HCT116 (cell line): ENCODE data around the gene PHYH.

Source experiments
- CBX3 ChIP-seq: IDR thresholded peaks from 2 replicates; pipeline ENCODE4 v1.6.1; 2012; ENCODE audit warnings: low read depth
- ELF1 ChIP-seq: IDR thresholded peaks from 2 replicates; pipeline ENCODE4 v1.6.1; 2012; ENCODE audit warnings: low read depth, borderline replicate concordance
- EZH2 ChIP-seq: fragments of 200-600 bp; sonication (generic); IDR thresholded peaks from 2 replicates; pipeline ENCODE4 v1.6.1; 2017; ENCODE audit warnings: antibody characterized with exemption, mixed run types
- POLR2A ChIP-seq: IDR thresholded peaks from 2 replicates; pipeline ENCODE4 v1.7.0; 2011; ENCODE audit warnings: borderline replicate concordance; ENCODE audit not compliant: insufficient read depth, insufficient read length; ENCODE audit errors: extremely low read depth
- POLR2AphosphoS5 ChIP-seq: IDR thresholded peaks from 2 replicates; pipeline ENCODE4 v1.6.1; 2011; ENCODE audit warnings: mild to moderate bottlenecking, low read depth, low read length, moderate library complexity
- RAD21 ChIP-seq: IDR thresholded peaks from 2 replicates; pipeline ENCODE4 v1.6.1; 2012; ENCODE audit warnings: low read depth, mild to moderate bottlenecking
- SRF ChIP-seq: IDR thresholded peaks from 2 replicates; pipeline ENCODE4 v1.6.1; 2012; ENCODE audit warnings: low read depth
- TCF7L2 ChIP-seq: IDR thresholded peaks from 2 replicates; pipeline ENCODE4 v1.7.0; 2011; ENCODE audit warnings: borderline replicate concordance, inconsistent platforms; ENCODE audit not compliant: insufficient read depth, insufficient read length; ENCODE audit errors: extremely low read depth
- YY1 ChIP-seq: IDR thresholded peaks from 2 replicates; pipeline ENCODE4 v1.6.1; 2011; ENCODE audit warnings: low read length, low read depth, moderate library complexity, mild to moderate bottlenecking; ENCODE audit not compliant: insufficient replicate concordance; ENCODE audit errors: extremely low read depth
- TF ChIP-seq, protein P1 (sequence below), 3 experiments: fragments of 200-600 bp in 1 of 3; sonication (generic) in 1 of 3; IDR thresholded peaks in 2 of 3; conservative IDR thresholded peaks in 1 of 3; 2 replicates each; pipeline ENCODE4 v1.5.1; 2012 to 2017; ENCODE audit warnings: low read depth in 2 of 3, low read length in 2 of 3, antibody characterized with exemption in 1 of 3, borderline replicate concordance in 1 of 3, control low read depth in 1 of 3, mild to moderate bottlenecking in 1 of 3, mixed read lengths in 1 of 3, mixed run types in 1 of 3, moderate library complexity in 1 of 3; ENCODE audit not compliant: insufficient read depth in 1 of 3
- TF ChIP-seq, protein P2 (sequence below): IDR thresholded peaks from 2 replicates; pipeline ENCODE4 v1.6.1; 2012
- TF ChIP-seq, protein P3 (sequence below): IDR thresholded peaks from 2 replicates; pipeline ENCODE4 v1.6.1; 2012; ENCODE audit warnings: low read depth

DNA sequence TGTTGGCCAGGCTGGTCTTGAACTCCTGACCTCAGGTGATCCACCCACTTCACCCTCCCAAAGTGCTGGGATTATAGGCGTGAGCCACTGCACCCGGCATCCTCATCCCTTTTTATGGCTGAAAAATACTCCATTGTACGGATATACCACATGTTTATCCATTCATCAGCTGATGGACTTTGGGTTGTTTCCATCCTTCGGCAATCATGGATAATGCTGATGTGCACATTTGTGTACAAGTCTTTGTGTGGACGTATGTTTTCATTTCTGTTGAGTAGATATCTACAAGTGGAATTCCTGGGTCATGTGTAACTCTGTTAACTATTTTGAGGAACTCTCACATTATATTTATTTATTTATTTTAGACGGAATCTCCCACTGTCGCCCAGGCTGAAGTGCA, 59.9 kb downstream of the PHYH start:
- TF ChIP-seq, protein P1, sequence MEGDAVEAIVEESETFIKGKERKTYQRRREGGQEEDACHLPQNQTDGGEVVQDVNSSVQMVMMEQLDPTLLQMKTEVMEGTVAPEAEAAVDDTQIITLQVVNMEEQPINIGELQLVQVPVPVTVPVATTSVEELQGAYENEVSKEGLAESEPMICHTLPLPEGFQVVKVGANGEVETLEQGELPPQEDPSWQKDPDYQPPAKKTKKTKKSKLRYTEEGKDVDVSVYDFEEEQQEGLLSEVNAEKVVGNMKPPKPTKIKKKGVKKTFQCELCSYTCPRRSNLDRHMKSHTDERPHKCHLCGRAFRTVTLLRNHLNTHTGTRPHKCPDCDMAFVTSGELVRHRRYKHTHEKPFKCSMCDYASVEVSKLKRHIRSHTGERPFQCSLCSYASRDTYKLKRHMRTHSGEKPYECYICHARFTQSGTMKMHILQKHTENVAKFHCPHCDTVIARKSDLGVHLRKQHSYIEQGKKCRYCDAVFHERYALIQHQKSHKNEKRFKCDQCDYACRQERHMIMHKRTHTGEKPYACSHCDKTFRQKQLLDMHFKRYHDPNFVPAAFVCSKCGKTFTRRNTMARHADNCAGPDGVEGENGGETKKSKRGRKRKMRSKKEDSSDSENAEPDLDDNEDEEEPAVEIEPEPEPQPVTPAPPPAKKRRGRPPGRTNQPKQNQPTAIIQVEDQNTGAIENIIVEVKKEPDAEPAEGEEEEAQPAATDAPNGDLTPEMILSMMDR (IDR thresholded peaks at IDR 0.05 in 2 of 3, conservative IDR thresholded peaks at IDR 0.05 in 1 of 3; ENCODE audit: borderline replicate concordance in 1 of 3, insufficient read depth in 1 of 3, low read depth in 2 of 3, low read length in 2 of 3) = no peak
- no peak for TF ChIP-seq YY1
- no peak for TF ChIP-seq POLR2A
- TF ChIP-seq EZH2 = no peak
- no peak for TF ChIP-seq TCF7L2
- no peak for TF ChIP-seq POLR2AphosphoS5
- no peak for TF ChIP-seq SRF
- TF ChIP-seq RAD21 = no peak
- no peak for TF ChIP-seq CBX3
- TF ChIP-seq, protein P2, sequence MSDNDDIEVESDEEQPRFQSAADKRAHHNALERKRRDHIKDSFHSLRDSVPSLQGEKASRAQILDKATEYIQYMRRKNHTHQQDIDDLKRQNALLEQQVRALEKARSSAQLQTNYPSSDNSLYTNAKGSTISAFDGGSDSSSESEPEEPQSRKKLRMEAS = no peak
- TF ChIP-seq ELF1 = no peak
- TF ChIP-seq, protein P3, sequence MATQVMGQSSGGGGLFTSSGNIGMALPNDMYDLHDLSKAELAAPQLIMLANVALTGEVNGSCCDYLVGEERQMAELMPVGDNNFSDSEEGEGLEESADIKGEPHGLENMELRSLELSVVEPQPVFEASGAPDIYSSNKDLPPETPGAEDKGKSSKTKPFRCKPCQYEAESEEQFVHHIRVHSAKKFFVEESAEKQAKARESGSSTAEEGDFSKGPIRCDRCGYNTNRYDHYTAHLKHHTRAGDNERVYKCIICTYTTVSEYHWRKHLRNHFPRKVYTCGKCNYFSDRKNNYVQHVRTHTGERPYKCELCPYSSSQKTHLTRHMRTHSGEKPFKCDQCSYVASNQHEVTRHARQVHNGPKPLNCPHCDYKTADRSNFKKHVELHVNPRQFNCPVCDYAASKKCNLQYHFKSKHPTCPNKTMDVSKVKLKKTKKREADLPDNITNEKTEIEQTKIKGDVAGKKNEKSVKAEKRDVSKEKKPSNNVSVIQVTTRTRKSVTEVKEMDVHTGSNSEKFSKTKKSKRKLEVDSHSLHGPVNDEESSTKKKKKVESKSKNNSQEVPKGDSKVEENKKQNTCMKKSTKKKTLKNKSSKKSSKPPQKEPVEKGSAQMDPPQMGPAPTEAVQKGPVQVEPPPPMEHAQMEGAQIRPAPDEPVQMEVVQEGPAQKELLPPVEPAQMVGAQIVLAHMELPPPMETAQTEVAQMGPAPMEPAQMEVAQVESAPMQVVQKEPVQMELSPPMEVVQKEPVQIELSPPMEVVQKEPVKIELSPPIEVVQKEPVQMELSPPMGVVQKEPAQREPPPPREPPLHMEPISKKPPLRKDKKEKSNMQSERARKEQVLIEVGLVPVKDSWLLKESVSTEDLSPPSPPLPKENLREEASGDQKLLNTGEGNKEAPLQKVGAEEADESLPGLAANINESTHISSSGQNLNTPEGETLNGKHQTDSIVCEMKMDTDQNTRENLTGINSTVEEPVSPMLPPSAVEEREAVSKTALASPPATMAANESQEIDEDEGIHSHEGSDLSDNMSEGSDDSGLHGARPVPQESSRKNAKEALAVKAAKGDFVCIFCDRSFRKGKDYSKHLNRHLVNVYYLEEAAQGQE = no peak
